Measurements from ENCODE around the gene SPG11.
"Not testable (repeated sequence)": the region's sequence is repeated elsewhere in the genome, so short reads cannot be mapped to it uniquely, and the experiment has no call there.

SPG11 gene

GRCh38 chr15:44673639-44674038 lies 10.2 kb upstream of the SPG11 start:
- DNase-seq = no peak

- no peak for DNase-seq
Measured at GRCh38 chr15:44670087-44670950, 6.9 kb upstream of the SPG11 start.

- no peak for DNase-seq
Measured at GRCh38 chr15:44668921-44669320, 5.5 kb upstream of the SPG11 start.

- no peak for DNase-seq
Measured at GRCh38 chr15:44667039-44667360, 3.5 kb upstream of the SPG11 start.

- DNase-seq = no peak
Measured at GRCh38 chr15:44666210-44667038, 3.0 kb upstream of the SPG11 start.

GRCh38 chr15:44662478-44663409 lies 718 bp downstream of the SPG11 start:
- DNase-seq = peak; percentile 62

GRCh38 chr15:44661576-44661975 lies 1.9 kb downstream of the SPG11 start:
- DNase-seq = no peak

GRCh38 chr15:44659056-44659455 lies 4.4 kb downstream of the SPG11 start:
- DNase-seq = no peak

- no peak for DNase-seq
Measured at GRCh38 chr15:44657378-44657777, 6.1 kb downstream of the SPG11 start.

GRCh38 chr15:44656913-44657312 lies 6.5 kb downstream of the SPG11 start:
- DNase-seq = no peak

- DNase-seq = no peak
Measured at GRCh38 chr15:44656298-44656697, 7.2 kb downstream of the SPG11 start.

GRCh38 chr15:44654858-44655257 lies 8.6 kb downstream of the SPG11 start:
- no peak for DNase-seq

GRCh38 chr15:44647637-44648036 lies 15.8 kb downstream of the SPG11 start:
- DNase-seq = no peak

- DNase-seq = no peak
Measured at GRCh38 chr15:44647036-44647435, 16.4 kb downstream of the SPG11 start.

GRCh38 chr15:44646460-44646859 lies 17.0 kb downstream of the SPG11 start:
- DNase-seq = no peak

GRCh38 chr15:44641651-44642050 lies 21.8 kb downstream of the SPG11 start:
- DNase-seq = no peak

- no peak for DNase-seq
Measured at GRCh38 chr15:44636976-44637375, 26.5 kb downstream of the SPG11 start.

GRCh38 chr15:44633603-44634002 lies 29.9 kb downstream of the SPG11 start:
- no peak for DNase-seq

GRCh38 chr15:44625286-44625685 lies 38.2 kb downstream of the SPG11 start:
- not testable (repeated sequence) for DNase-seq

- DNase-seq = no peak
Measured at GRCh38 chr15:44623178-44623577, 40.3 kb downstream of the SPG11 start.

- no peak for DNase-seq
Measured at GRCh38 chr15:44620081-44620480, 43.4 kb downstream of the SPG11 start.

GRCh38 chr15:44616974-44617373 lies 46.5 kb downstream of the SPG11 start:
- no peak for DNase-seq

- DNase-seq = no peak
Measured at GRCh38 chr15:44606740-44607139, 56.7 kb downstream of the SPG11 start.
